Trophoblast cell (in vitro differentiated cells and primary cell): ENCODE measurements around the gene BAG1.

Source experiments
- DNase-seq, 2 donors: peaks; one replicate each; pipeline ENCODE4 v3.0.0-alpha.2; 2016
- H2AFZ ChIP-seq: 2 replicates; pipeline ENCODE4 v1.6.1; 2013; ENCODE audit warnings: low read length, moderate library complexity, mild to moderate bottlenecking; ENCODE audit not compliant: insufficient read depth, poor library complexity
- H2AK5ac ChIP-seq: 2 replicates; pipeline ENCODE4 v1.6.1; 2013; ENCODE audit warnings: mild to moderate bottlenecking, low read length
- H2BK120ac ChIP-seq: 2 replicates; pipeline ENCODE4 v1.6.1; 2013; ENCODE audit warnings: low read length, mild to moderate bottlenecking, moderate library complexity; ENCODE audit not compliant: insufficient read depth, poor library complexity
- H2BK12ac ChIP-seq: 2 replicates; pipeline ENCODE4 v1.6.1; 2013; ENCODE audit warnings: mild to moderate bottlenecking, low read length, moderate library complexity
- H2BK5ac ChIP-seq: 2 replicates; pipeline ENCODE4 v1.6.1; 2013; ENCODE audit warnings: low read length, low read depth, moderate library complexity, mild to moderate bottlenecking; ENCODE audit not compliant: poor library complexity
- H3K14ac ChIP-seq: 2 replicates; pipeline ENCODE4 v1.6.1; 2013; ENCODE audit warnings: mild to moderate bottlenecking, low read length
- H3K18ac ChIP-seq: 2 replicates; pipeline ENCODE4 v1.6.1; 2013; ENCODE audit warnings: mild to moderate bottlenecking, low read length
- H3K23ac ChIP-seq: 2 replicates; pipeline ENCODE4 v1.6.1; 2013; ENCODE audit warnings: low read length
- H3K27ac ChIP-seq: 2 replicates; pipeline ENCODE4 v1.5.1; 2013; ENCODE audit warnings: low read depth, mild to moderate bottlenecking, inconsistent platforms, low read length, moderate library complexity
- H3K27me3 ChIP-seq: 2 replicates; pipeline ENCODE4 v1.6.1; 2013; ENCODE audit warnings: inconsistent platforms, mild to moderate bottlenecking, low read length, moderate library complexity; ENCODE audit not compliant: insufficient read depth
- H3K36me3 ChIP-seq, 2 experiments: 1 replicate in 1 of 2; 2 replicates in 1 of 2; pipeline ENCODE4 v1.6.1; 2013; ENCODE audit warnings: low read length in 2 of 2, mild to moderate bottlenecking in 2 of 2, moderate library complexity in 1 of 2; ENCODE audit not compliant: insufficient read depth in 2 of 2, control insufficient read depth in 1 of 2
- H3K4ac ChIP-seq: 2 replicates; pipeline ENCODE4 v1.6.1; 2013; ENCODE audit warnings: low read depth, mild to moderate bottlenecking, low read length, moderate library complexity
- H3K4me1 ChIP-seq, 2 experiments: 1 replicate in 1 of 2; 2 replicates in 1 of 2; pipeline ENCODE4 v1.6.1; 2013; ENCODE audit warnings: low read length in 2 of 2, mild to moderate bottlenecking in 2 of 2, moderate library complexity in 1 of 2; ENCODE audit not compliant: insufficient read depth in 2 of 2, control insufficient read depth in 1 of 2
- H3K4me2 ChIP-seq: 2 replicates; pipeline ENCODE4 v1.6.1; 2013; ENCODE audit warnings: inconsistent platforms, mild to moderate bottlenecking, low read length, moderate library complexity
- H3K4me3 ChIP-seq: 2 replicates; pipeline ENCODE4 v1.5.1; 2013; ENCODE audit warnings: mild to moderate bottlenecking, low read depth, low read length, inconsistent platforms
- H3K79me1 ChIP-seq: one replicate; pipeline ENCODE4 v1.6.1; 2013; ENCODE audit warnings: low read length
- H3K79me2 ChIP-seq: 2 replicates; pipeline ENCODE4 v1.6.1; 2013; ENCODE audit warnings: low read length, mild to moderate bottlenecking; ENCODE audit not compliant: control insufficient read depth, insufficient read depth, poor library complexity
- H3K9ac ChIP-seq: 2 replicates; pipeline ENCODE4 v1.6.1; 2013; ENCODE audit warnings: mild to moderate bottlenecking, low read length
- H3K9me3 ChIP-seq: 2 replicates; pipeline ENCODE4 v1.6.1; 2013; ENCODE audit warnings: low read depth, mild to moderate bottlenecking, control low read depth, inconsistent platforms, low read length; ENCODE audit not compliant: insufficient read depth
- H4K12ac ChIP-seq: 2 replicates; pipeline ENCODE4 v1.6.1; 2013; ENCODE audit warnings: low read depth, mild to moderate bottlenecking, low read length, moderate library complexity
- H4K8ac ChIP-seq: 2 replicates; pipeline ENCODE4 v1.6.1; 2013; ENCODE audit warnings: low read depth, mild to moderate bottlenecking, low read length, moderate library complexity
- H4K91ac ChIP-seq: one replicate; pipeline ENCODE4 v1.6.1; 2013; ENCODE audit warnings: low read depth, mild to moderate bottlenecking, low read length, moderate library complexity
- WGBS: extraction: QIAGEN DNeasy Blood & Tissue Kit; methylation state at CpG from one replicate; pipeline ENCODE4 v1.1.7; 2013; ENCODE audit warnings: missing lambda C conversion rate; ENCODE audit not compliant: insufficient read length, insufficient coverage; ENCODE audit errors: extremely low coverage; 5-methylcytosine and 5-hydroxymethylcytosine counted together

Gene BAG1

DNA sequence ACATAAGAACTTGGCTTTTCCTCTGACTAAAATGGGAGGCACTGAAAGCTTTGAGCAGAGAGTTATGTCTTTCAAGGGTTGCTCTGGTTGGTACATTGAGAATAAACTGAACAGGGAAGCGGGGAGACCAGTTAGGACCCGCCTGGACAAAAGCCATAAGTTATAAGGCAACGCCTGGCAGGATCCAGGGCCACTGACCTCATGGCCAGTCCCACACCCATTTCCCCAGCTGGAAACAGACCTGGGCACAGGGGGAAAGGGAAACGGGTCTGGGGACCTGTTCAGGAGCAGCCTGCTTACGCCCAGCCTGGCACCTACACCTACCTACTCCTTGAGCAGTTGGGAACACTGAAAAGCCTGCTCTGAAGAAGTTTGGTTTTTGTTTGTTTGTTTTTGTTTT, 23.2 kb downstream of the BAG1 start:
- H4K12ac ChIP-seq = no peak overlapping the region
- H2BK12ac ChIP-seq = no peak overlapping the region
- H3K27me3 ChIP-seq = no peaks in the 10 kb centered on the region
- no CpG with 5 or more reads among the region's 5 CpGs for WGBS
- H3K36me3 ChIP-seq = no peaks in the 10 kb centered on the region
- H3K79me1 ChIP-seq = no peaks in the 10 kb centered on the region
- no peak overlapping the region for H3K4me2 ChIP-seq
- H3K23ac ChIP-seq = no peak overlapping the region
- H3K4ac ChIP-seq = no peak overlapping the region
- H4K8ac ChIP-seq = no peak overlapping the region
- no peaks in the 10 kb centered on the region for H3K4me1 ChIP-seq
- DNase-seq = no peak
- no peak overlapping the region for H2BK120ac ChIP-seq
- H2AK5ac ChIP-seq = no peak overlapping the region
- no peaks in the 10 kb centered on the region for H3K9me3 ChIP-seq
- no peak overlapping the region for H3K9ac ChIP-seq
- no peak overlapping the region for H2BK5ac ChIP-seq
- no peak overlapping the region for H4K91ac ChIP-seq
- no peak overlapping the region for H3K27ac ChIP-seq
- no peak overlapping the region for H3K14ac ChIP-seq
- H3K79me2 ChIP-seq = no peaks in the 10 kb centered on the region
- no peak overlapping the region for H3K18ac ChIP-seq
- H2AFZ ChIP-seq = no peak overlapping the region
- H3K4me3 ChIP-seq = no peak overlapping the region

DNA sequence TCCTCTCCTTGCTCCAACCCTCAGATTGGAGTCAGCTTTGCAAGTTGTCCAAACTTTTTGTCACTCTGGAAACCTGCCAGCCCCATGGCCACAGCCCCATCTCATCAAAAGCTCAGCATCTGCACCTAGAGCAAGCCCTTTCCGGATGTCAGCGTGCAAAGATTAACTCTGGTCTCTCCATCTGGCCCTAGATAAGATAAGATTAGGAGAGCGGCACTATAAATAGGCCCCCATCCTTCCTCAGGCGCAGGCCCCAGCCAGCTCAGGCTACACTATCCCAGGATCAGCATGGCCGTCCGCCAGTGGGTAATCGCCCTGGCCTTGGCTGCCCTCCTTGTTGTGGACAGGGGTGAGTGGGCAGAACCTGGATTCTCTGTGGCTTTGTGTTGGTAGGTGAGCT, 24.6 kb downstream of the BAG1 start, which contains the start of gene SPINK4:
Gene SPINK4, plus strand, starts transcription at position 247 of the 400 bp plus-strand sequence. Its CDS starts 42 bp downstream, at position 289.
- Histone ChIP-seq H3K9me3 (no peaks in the 10 kb centered on the region), H3K27ac (no peak within 1 kb of the TSS), H2BK120ac (no peak within 1 kb of the TSS), H3K27me3 (no peaks in the 10 kb centered on the region), H3K79me2 (no peaks in the 10 kb centered on the region), H2BK5ac (no peak within 1 kb of the TSS), H4K12ac (no peak within 1 kb of the TSS), H2AFZ (no peak within 1 kb of the TSS), H3K9ac (no peak within 1 kb of the TSS), H3K4me1 (no peaks in the 10 kb centered on the region), H3K79me1 (no peaks in the 10 kb centered on the region), H3K18ac (no peak within 1 kb of the TSS), H3K4ac (no peak within 1 kb of the TSS), H3K14ac (no peak within 1 kb of the TSS), H4K8ac (no peak within 1 kb of the TSS), H3K36me3 (no peaks in the 10 kb centered on the region), H3K4me3 (no peak within 1 kb of the TSS), H2BK12ac (no peak within 1 kb of the TSS), H4K91ac (no peak within 1 kb of the TSS), H2AK5ac (no peak within 1 kb of the TSS), H3K23ac (no peak within 1 kb of the TSS), H3K4me2 (no peak within 1 kb of the TSS)
- DNase-seq = peak in 1 of 2 donors; percentile 50
- no CpG with 5 or more reads among the region's 7 CpGs for WGBS

DNA sequence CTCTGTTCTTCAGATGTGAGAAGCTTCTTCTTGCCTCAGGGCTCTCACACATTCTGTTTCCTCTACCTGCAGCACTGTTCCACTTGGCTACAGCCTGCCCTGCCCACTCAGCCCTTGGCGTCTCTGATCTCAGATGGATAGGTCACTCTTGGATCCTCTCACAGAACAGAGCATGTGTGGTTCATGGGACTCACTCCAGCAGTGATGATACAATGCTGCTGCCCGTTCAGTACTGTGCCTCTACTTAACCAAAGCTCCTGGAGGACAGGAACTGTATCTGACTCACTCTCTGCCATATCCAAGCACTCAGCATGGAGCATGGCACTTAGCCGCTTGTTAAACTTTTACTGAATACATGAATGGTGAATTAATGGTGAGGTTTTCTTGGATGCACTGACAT, 27.9 kb downstream of the BAG1 start:
- no peak overlapping the region for H2BK5ac ChIP-seq
- no peaks in the 10 kb centered on the region for H3K27me3 ChIP-seq
- no peak overlapping the region for H4K8ac ChIP-seq
- H3K4ac ChIP-seq = no peak overlapping the region
- WGBS = no CpG with 5 or more reads among the region's 3 CpGs
- H3K23ac ChIP-seq = no peak overlapping the region
- no peaks in the 10 kb centered on the region for H3K36me3 ChIP-seq
- H2BK120ac ChIP-seq = no peak overlapping the region
- H2AFZ ChIP-seq = no peak overlapping the region
- H3K18ac ChIP-seq = no peak overlapping the region
- no peak overlapping the region for H3K27ac ChIP-seq
- H3K79me2 ChIP-seq = no peaks in the 10 kb centered on the region
- H3K14ac ChIP-seq = no peak overlapping the region
- H3K4me2 ChIP-seq = no peak overlapping the region
- no peaks in the 10 kb centered on the region for H3K9me3 ChIP-seq
- peaks cover under 1 to 1% of the 10 kb centered on the region in 2 experiments for H3K4me1 ChIP-seq
- DNase-seq = no peak
- H3K4me3 ChIP-seq = no peak overlapping the region
- H2BK12ac ChIP-seq = no peak overlapping the region
- no peak overlapping the region for H3K9ac ChIP-seq
- no peak overlapping the region for H4K91ac ChIP-seq
- H2AK5ac ChIP-seq = no peak overlapping the region
- H3K79me1 ChIP-seq = no peaks in the 10 kb centered on the region
- H4K12ac ChIP-seq = no peak overlapping the region

DNA sequence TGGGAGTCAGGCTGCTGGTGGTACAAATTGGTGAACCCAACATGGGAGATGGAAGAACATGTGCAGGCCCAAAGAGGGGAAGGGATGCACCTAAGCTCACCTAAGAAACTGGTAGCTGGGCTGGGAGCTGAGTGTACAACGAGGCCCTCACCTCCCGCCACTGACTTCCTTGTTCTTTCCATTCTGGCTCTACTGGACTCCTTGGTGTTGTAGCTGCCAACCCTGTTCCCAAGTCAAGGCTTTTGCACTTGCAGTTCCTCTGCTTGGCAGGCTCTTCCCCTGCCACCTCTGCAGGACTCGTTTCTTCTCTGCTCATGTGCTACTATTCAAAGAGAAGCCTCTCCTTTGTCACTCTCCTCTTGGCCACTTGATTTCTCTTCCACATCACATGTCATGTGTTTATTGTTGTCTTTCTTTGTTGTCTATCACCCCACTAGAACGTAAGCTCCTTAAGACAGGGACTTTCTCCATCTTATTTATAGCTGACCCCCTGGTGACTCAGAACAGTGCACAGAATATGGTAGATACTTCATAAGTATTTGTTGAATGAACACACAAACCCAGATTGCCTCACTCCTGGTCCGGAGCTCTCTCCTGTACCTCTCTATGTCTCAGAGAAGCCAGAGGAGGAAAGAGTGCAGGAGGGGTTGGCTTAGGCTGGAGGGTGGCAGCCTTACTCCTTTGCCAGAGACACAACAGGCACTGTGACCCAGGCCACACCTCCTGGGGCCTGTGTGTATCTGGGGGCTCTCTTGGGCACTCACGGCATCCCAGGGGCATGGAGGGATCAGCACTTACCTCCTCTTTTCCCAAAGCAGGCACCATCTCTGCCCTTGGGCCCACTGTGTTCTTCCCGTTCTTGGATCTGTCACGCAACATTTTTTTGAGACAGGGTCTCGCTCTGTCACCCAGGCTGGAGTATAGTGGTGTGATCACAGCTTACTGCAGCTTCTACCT, 29.7 kb downstream of the BAG1 start:
- no peak overlapping the region for H2AK5ac ChIP-seq
- no peaks in the 10 kb centered on the region for H3K9me3 ChIP-seq
- peaks cover 4 to 6% of the 10 kb centered on the region in 2 experiments for H3K4me1 ChIP-seq
- H2BK5ac ChIP-seq = no peak overlapping the region
- H3K14ac ChIP-seq = no peak overlapping the region
- no peaks in the 10 kb centered on the region for H3K79me2 ChIP-seq
- no peak overlapping the region for H3K23ac ChIP-seq
- no peak overlapping the region for H2BK120ac ChIP-seq
- H4K12ac ChIP-seq = no peak overlapping the region
- no peaks in the 10 kb centered on the region for H3K79me1 ChIP-seq
- no peak overlapping the region for H2AFZ ChIP-seq
- H2BK12ac ChIP-seq = no peak overlapping the region
- no peaks in the 10 kb centered on the region for H3K36me3 ChIP-seq
- no CpG with 5 or more reads among the region's 9 CpGs for WGBS
- no peak overlapping the region for H3K4ac ChIP-seq
- H4K91ac ChIP-seq = no peak overlapping the region
- DNase-seq = no peak
- H4K8ac ChIP-seq = no peak overlapping the region
- H3K27ac ChIP-seq = no peak overlapping the region
- H3K9ac ChIP-seq = no peak overlapping the region
- H3K4me3 ChIP-seq = no peak overlapping the region
- no peak overlapping the region for H3K4me2 ChIP-seq
- no peaks in the 10 kb centered on the region for H3K27me3 ChIP-seq
- no peak overlapping the region for H3K18ac ChIP-seq
